Measurements from ENCODE around the gene NAP1L5.

NAP1L5 gene

GRCh38 chr4:88659055-88659889 is 38.4 kb downstream of the NAP1L5 start:
- DNase-seq, result peak; percentile 38

GRCh38 chr4:88655226-88655625 is 42.4 kb downstream of the NAP1L5 start:
- DNase-seq, result no peak

- DNase-seq, result no peak
These were observed 44.2 kb downstream of the NAP1L5 start for GRCh38 chr4:88653371-88653946.

- DNase-seq, result no peak
These were observed 47.9 kb downstream of the NAP1L5 start for GRCh38 chr4:88649716-88650115.

- DNase-seq, result no peak
These were observed 50.9 kb downstream of the NAP1L5 start for GRCh38 chr4:88646528-88647280.

- DNase-seq, result no peak
These were observed 51.6 kb downstream of the NAP1L5 start for GRCh38 chr4:88645994-88646393.
